NCI-H2196 (cell line): ENCODE results near the gene GTF3C1.
"Not testable (repeated sequence)": the region's sequence is repeated elsewhere in the genome, so short reads cannot be mapped to it uniquely, and the experiment has no call there.

Source experiments
- DNase-seq: peaks from one replicate; lab custom pipeline; 2025; ENCODE audit not compliant: unreplicated experiment; lab: John Stamatoyannopoulos, UW

GTF3C1 gene

GRCh38 chr16:27463741-27464591 lies 85.7 kb downstream of the GTF3C1 start:
- no peak for DNase-seq

GRCh38 chr16:27462846-27463682 lies 86.6 kb downstream of the GTF3C1 start:
- DNase-seq: no peak

GRCh38 chr16:27462200-27462845 lies 87.4 kb downstream of the GTF3C1 start:
- DNase-seq: no peak

GRCh38 chr16:27461483-27462171 lies 88.1 kb downstream of the GTF3C1 start:
- peak; percentile 83 for DNase-seq

GRCh38 chr16:27460663-27461482 lies 88.8 kb downstream of the GTF3C1 start:
- no peak for DNase-seq

GRCh38 chr16:27460213-27460612 lies 89.5 kb downstream of the GTF3C1 start:
- no peak for DNase-seq

- DNase-seq: no peak
These were observed 90.6 kb downstream of the GTF3C1 start for GRCh38 chr16:27458987-27459688.

GRCh38 chr16:27458258-27458657 lies 91.5 kb downstream of the GTF3C1 start:
- DNase-seq: no peak

GRCh38 chr16:27457605-27457900 lies 92.2 kb downstream of the GTF3C1 start:
- not testable (repeated sequence) for DNase-seq

GRCh38 chr16:27455700-27456099 lies 94.0 kb downstream of the GTF3C1 start:
- no peak for DNase-seq

- DNase-seq: no peak
These were observed 96.3 kb downstream of the GTF3C1 start for GRCh38 chr16:27453494-27453825.

GRCh38 chr16:27452569-27453493 lies 96.9 kb downstream of the GTF3C1 start:
- no peak for DNase-seq

GRCh38 chr16:27450196-27450549 lies 99.5 kb downstream of the GTF3C1 start:
- DNase-seq: no peak

- DNase-seq: no peak
These were observed 100.1 kb downstream of the GTF3C1 start for GRCh38 chr16:27449434-27450195.

GRCh38 chr16:27448532-27449433 lies 100.9 kb downstream of the GTF3C1 start:
- DNase-seq: peak; percentile 92

GRCh38 chr16:27447301-27447700 lies 102.4 kb downstream of the GTF3C1 start:
- no peak for DNase-seq

GRCh38 chr16:27446721-27447120 lies 103.0 kb downstream of the GTF3C1 start:
- no peak for DNase-seq
